GM12801 (cell line): ENCODE results near the gene ACKR2.

Source experiments
- CTCF ChIP-seq: IDR thresholded peaks from one replicate; pipeline ENCODE4 v1.5.1; 2011; ENCODE audit warnings: control low read depth; ENCODE audit not compliant: insufficient read length; ENCODE audit errors: extremely low read depth

ACKR2 gene

DNA sequence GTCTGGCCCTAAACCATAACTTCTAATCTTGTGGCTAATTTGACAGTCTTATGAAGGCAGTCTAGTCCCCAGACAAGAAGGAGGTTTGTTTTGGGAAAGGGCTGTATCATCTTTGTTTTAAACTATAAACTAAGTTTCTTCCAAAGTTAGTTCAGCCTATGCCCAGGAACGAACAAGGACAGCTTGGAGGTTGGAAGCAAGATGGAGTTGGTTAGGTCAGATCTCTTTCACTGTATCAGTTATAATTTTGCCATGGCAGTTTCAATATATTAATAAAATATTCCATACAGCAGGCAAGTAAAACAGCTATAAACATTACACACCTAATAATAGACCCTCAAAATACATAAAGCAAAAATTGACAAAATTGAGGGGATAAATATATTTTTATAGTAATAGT, 83.6 kb downstream of the ACKR2 start:
- no peak for TF ChIP-seq CTCF

- TF ChIP-seq CTCF = no peak
Measured at GRCh38 chr3:42894698-42895579, 85.7 kb downstream of the ACKR2 start.

DNA sequence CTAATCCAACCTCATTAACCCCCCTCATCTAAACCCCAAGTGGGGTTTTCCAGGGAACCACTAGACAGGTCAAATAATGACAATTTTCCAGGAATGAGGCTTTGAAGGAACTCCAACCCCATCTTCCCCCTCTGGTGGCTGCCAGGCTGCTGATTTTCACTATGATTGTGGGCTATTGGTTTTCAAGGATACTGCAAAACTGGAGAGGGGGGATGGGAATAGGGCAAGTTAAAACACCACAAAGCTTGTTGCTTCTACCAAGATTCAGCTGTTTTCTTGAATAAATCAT, 86.3 kb downstream of the ACKR2 start:
- TF ChIP-seq CTCF = no peak

DNA sequence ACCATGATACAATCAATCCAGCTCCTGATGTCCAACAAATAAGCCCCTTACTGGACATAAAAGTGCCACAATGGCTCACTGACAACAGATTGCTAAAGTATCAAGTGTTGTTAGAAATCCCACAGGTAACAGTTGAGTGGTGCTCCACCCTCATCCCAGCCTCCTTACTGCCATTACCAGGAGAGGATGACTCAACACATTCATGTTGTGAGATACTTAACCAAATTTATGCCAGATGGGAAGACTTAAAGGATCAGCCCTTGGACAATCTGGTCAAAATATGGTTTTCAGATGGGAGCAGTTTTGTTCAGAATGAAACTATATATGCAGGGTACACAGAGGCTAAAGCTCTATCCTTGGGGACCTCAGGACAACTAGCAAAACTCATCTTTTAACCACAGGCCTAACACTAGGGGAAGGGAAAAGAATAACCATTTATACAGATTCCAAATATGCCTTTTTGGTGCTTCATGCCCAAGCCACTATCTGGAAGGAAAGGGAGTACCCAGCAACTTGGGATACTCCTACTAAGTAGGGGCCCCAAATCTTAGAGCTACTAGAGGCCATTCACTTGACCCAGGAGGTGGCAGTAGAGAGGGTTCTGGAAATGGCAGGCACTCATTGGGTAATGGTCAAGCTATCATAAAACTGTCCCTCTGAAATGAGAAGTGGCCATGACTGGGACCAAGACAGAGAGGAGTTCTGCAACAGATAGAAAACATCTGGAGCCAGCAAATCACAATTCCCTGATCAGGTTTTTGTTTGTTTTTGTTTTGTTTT, 89.8 kb downstream of the ACKR2 start:
- no peak for TF ChIP-seq CTCF

DNA sequence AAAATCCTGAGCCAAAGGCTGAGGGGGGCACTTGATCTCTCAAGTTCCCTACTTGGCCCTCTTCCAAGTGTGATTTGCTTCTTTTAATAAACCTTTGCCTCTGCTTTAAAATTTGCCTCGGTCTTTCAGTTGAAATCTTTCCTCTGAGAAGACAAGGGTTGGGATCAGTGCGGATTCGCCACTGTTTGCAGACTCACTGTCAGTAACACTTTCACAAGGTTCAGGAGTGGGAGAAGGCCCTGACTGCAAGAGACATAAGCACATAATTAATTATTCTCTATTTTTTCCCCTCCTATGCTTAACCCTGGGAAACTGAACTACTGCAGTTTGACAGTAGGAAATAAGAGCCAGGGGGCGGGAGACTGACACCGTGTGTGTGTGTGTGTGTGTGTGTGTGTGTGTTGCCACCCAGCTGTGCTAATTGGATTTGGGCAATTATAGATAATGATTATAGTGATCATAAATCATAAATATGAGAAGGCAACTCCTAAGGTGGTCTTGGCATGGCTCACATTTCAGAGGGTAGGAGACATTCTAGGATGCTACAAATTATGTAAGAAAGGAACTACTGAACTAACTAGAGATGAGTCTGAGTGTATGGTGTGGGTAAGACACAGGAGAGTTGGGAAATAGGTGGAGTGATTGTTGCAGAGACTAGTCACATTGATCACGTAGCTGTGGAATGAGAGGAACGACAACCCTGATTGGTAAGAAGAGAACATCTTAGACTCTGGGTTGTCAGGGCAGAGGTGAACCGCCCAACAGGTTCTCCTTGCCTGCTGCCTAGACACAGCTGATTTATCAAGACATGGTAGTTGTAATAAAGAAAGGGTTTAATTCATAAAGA, 91.2 kb downstream of the ACKR2 start:
- no peak for TF ChIP-seq CTCF

- no peak for TF ChIP-seq CTCF
Measured at GRCh38 chr3:42901073-42901415, 91.8 kb downstream of the ACKR2 start.

- TF ChIP-seq CTCF = no peak
Measured at GRCh38 chr3:42902257-42902656, 93.0 kb downstream of the ACKR2 start.
